Activated naive CD4-positive, alpha-beta T cell treated with anti-CD3 and anti-CD28 coated beads for 36 hours (primary cell): ENCODE results near the gene GLCE. TPM values are rescaled to one million over a fixed set of nuclear protein-coding genes. Genes with fewer than 3 reads are reported as not detected.

ENCODE experiments used
- CTCF ChIA-PET: fragments of 350-600 bp; sonication (Branson Sonifier 250); formaldehyde crosslinking; loops from one replicate; lab custom pipeline; 2021; ENCODE audit warnings: antibody characterized with exemption; lab: Charles Lee
- DNase-seq: peaks from one replicate; pipeline ENCODE4 v3.0.0-alpha.2; 2020
- H3K27ac Mint-ChIP-seq: one replicate; pipeline ENCODE4 v1.8.0; 2021; ENCODE audit warnings: mild to moderate bottlenecking, mixed read lengths
- H3K27me3 Mint-ChIP-seq: one replicate; pipeline ENCODE4 v1.8.0; 2021; ENCODE audit warnings: low read depth, mixed read lengths
- H3K36me3 Mint-ChIP-seq: one replicate; pipeline ENCODE4 v1.8.0; 2021; ENCODE audit warnings: low read depth, mixed read lengths
- H3K4me1 Mint-ChIP-seq: one replicate; pipeline ENCODE4 v1.8.0; 2021; ENCODE audit warnings: low read depth, mixed read lengths
- H3K4me3 Mint-ChIP-seq: one replicate; pipeline ENCODE4 v1.8.0; 2021; ENCODE audit warnings: mild to moderate bottlenecking, moderate library complexity, mixed read lengths
- H3K9me3 Mint-ChIP-seq: one replicate; pipeline ENCODE4 v1.8.0; 2021; ENCODE audit warnings: mixed read lengths
- intact Hi-C: fragments of 100-400 bp; cut with micrococcal nuclease; formaldehyde crosslinking; loops from one replicate; pipeline ENCODE4 v1.15.1; 2023
- total RNA-seq, 2 experiments: library from RNA; stranded (reverse); gene quantifications; one replicate each; pipeline ENCODE4 v1.2.3, GENCODE V29; 2021

Gene GLCE
- total RNA-seq, 2 experiments from 2014 or later, result 2.5 to 2.6 TPM

DNA sequence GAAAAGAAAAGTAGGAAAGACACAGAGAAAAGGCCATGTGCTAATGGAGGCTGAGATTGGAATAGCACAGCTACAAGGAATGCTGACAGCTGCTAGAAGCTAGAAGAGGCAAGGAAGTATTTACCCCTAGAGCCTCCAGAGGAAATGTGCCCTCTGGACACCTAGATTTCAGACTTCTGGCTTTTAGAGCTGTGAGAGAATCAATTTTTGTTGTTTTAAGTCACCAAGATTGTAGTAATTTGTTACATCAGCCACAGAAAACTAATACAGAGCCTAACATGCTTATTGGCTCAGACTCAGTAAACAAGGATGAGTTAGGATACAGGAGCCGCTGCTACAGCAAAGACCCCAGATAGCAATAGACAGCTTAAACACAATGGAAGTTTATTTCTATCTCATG, 33.1 kb upstream of the GLCE start:
- H3K4me1 Mint-ChIP-seq, result no peaks in the 10 kb centered on the region
- H3K27me3 Mint-ChIP-seq, result no peaks in the 10 kb centered on the region
- no peak for DNase-seq
- no peaks in the 10 kb centered on the region for H3K36me3 Mint-ChIP-seq
- no peak overlapping the region for H3K27ac Mint-ChIP-seq
- CTCF ChIA-PET, result interaction anchor here (0.6 to 1.6 kb wide), 5 partner anchors 50 to 372 kb away, joined by 3 to 5 read pairs (median 4); no protein-coding TSS in a partner anchor
- intact Hi-C loops, result no loop called here
- H3K9me3 Mint-ChIP-seq, result no peaks in the 10 kb centered on the region
- H3K4me3 Mint-ChIP-seq, result no peak overlapping the region

DNA sequence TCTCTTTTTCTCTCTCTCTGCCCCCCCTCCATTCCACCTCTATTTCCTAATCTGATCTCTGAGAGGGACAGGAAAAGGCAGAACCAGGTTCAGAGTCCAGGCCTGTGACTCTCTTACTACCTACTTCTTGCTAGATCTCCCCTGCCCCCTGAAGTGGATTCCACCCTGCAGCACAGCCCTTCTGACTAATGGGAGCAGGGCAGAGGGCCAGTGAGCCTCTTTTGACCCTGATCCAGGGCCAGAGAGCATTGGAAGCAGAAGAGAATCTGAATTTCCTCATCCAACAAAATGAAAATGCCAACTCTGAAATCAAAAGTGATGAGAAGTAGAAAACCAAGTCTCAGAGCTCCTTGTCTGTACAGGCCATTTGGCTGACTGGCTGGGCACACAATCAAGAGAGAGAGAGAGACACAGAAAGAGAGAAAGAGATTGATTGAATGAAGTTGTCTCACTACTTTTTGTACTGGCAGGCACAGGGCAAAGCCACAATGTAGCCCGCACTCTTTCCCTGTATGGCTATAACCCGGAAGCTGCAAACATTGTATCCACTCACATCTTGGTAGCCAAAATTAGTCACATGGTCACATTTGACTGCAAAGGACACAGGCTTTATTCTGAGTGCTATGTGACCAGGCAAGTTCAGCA, 31.6 kb upstream of the GLCE start:
- H3K4me3 Mint-ChIP-seq, result no peak overlapping the region
- intact Hi-C loops, result no loop called here
- DNase-seq, result no peak
- H3K9me3 Mint-ChIP-seq, result no peaks in the 10 kb centered on the region
- no peaks in the 10 kb centered on the region for H3K27me3 Mint-ChIP-seq
- no peaks in the 10 kb centered on the region for H3K4me1 Mint-ChIP-seq
- no peaks in the 10 kb centered on the region for H3K36me3 Mint-ChIP-seq
- CTCF ChIA-PET, result no interaction called here
- no peak overlapping the region for H3K27ac Mint-ChIP-seq

DNA sequence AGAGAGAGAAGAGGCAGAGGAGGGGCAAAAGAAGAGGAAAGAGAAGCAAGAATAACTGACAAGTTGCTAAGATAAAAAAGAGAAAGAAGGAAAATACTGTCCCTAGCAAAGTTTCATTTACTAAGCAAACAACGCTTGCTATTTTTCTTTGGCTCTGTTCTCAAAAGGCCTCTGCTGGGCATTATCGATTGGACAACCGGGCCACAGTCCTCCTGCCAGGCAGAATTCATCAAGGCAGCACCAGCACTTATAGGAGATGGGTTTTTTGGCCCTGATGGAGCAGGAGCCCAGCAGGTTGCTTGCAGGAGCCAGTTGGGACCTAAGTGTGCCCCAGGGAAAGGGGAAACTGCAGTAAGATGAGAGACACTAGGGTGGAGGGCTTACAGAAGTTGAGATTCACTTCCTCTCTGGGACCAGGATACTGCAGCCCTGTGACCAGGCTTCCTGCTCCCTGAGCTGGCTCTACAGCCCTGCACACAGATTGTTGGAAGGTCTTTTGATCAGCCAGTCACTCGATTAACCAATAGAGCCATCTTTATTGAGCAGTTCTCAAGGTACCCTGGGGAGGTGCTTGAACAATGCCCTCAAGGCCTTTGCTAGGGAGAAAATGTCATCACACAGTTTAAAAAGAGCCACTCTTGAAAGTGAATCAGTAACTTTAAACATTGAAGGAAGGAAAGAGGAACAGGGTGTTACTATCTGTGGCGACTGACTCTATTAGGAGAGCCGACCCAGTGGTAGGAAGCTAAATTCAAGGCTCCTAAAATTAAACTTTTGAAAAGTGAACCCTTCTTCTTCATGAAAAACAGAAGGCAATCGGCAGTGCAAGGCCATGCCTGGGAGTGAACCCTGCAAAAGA, 28.8 kb upstream of the GLCE start:
- Mint-ChIP-seq H3K9me3 (no peaks in the 10 kb centered on the region), H3K27ac (peak overlapping the region; percentile 12)

GRCh38 chr15:69132430-69132829, 28.0 kb upstream of the GLCE start:
- no peaks in the 10 kb centered on the region for H3K9me3 Mint-ChIP-seq
- no peak overlapping the region for H3K27ac Mint-ChIP-seq
- H3K4me1 Mint-ChIP-seq, result no peaks in the 10 kb centered on the region
- intact Hi-C loops, result no loop called here
- no peak for DNase-seq
- CTCF ChIA-PET, result no interaction called here
- no peaks in the 10 kb centered on the region for H3K27me3 Mint-ChIP-seq
- H3K4me3 Mint-ChIP-seq, result no peak overlapping the region
- no peaks in the 10 kb centered on the region for H3K36me3 Mint-ChIP-seq

More for the DNA sequence above, 28.8 kb upstream of the GLCE start:
- CTCF ChIA-PET, result no interaction called here
- Mint-ChIP-seq H3K27me3 (no peaks in the 10 kb centered on the region), H3K36me3 (no peaks in the 10 kb centered on the region), H3K4me1 (no peaks in the 10 kb centered on the region), H3K4me3 (no peak overlapping the region)
- DNase-seq, result no peak
- intact Hi-C loops, result no loop called here

DNA sequence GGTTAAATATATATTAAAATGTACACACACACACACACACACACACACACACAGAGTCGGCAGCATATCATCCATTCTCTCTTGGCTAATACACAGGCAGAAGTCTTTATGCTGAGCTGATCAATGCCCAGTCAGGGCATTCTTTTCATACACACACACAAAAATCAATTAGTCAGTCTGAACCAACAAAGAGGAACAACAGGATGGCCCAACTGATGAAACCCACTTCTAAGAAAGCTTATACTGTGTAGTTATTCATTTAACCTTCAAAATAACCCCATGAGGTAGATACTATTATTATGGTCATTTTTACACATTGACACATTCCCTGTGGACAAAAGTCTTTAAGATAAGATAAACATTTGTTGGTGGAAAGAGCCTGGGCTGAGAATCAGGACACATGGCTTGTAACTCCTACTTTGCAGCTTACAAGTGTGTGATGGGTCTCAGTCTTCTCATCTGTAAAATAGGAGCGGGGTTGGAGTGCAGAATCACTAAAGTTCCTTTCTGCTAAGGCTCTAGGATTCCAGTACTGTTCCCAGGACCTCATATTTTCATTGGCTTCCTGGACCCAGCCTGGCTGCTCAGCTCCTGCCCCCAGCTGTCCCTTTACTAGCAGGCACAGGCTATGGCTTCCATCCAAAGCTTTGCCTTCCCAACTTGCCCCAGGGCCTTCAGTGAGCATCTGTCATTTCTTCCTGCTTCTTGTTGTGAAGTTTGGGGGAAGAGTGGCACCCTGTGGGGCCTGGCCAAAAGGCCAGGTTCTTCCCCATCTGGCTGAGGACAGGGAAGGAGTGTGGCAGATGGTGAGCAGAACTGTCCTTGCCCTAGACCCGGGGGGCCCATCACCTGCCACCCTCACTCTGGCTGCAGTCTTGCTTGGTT, 27.2 kb upstream of the GLCE start:
- CTCF ChIA-PET, result no interaction called here
- no peak overlapping the region for H3K27ac Mint-ChIP-seq
- intact Hi-C loops, result no loop called here
- DNase-seq, result no peak
- no peaks in the 10 kb centered on the region for H3K9me3 Mint-ChIP-seq
- H3K27me3 Mint-ChIP-seq, result no peaks in the 10 kb centered on the region
- H3K36me3 Mint-ChIP-seq, result no peaks in the 10 kb centered on the region
- no peak overlapping the region for H3K4me3 Mint-ChIP-seq
- no peaks in the 10 kb centered on the region for H3K4me1 Mint-ChIP-seq

DNA sequence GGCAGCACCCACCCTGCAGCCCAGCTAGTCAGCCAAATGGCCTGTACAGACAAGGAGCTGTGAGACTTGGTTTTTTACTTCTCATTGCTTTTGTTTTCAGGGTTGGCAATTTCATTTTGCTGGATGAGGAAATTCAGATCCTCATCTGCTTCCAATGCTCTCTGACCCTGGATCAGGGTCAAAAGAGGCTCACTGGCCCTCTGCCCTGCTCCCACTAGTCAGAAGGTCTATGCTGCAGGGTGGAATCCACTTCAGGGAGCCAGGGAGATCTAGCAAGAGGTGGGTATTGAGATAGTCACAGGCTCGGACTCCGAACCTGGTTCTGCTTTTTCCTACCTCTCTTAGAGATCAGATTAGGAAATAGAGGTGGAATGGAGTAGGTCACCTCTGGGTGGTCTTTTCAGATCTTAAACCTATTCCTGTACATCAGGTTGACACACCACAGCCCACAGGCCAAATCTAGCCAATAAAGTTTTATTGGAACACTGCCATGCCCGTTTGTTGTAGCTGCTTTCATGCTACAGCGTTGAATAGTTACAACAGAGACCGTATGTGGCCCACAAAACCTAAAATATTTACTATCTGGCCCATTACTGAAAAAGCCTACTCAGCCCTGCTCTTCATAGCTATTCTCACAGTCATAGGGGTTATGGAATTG, 26.4 kb upstream of the GLCE start:
- Mint-ChIP-seq H3K27me3 (peaks cover under 1% of the 10 kb centered on the region), H3K4me1 (no peaks in the 10 kb centered on the region), H3K4me3 (no peak overlapping the region), H3K9me3 (no peaks in the 10 kb centered on the region), H3K27ac (no peak overlapping the region), H3K36me3 (no peaks in the 10 kb centered on the region)
- intact Hi-C loops, result no loop called here
- CTCF ChIA-PET, result no interaction called here
- no peak for DNase-seq

DNA sequence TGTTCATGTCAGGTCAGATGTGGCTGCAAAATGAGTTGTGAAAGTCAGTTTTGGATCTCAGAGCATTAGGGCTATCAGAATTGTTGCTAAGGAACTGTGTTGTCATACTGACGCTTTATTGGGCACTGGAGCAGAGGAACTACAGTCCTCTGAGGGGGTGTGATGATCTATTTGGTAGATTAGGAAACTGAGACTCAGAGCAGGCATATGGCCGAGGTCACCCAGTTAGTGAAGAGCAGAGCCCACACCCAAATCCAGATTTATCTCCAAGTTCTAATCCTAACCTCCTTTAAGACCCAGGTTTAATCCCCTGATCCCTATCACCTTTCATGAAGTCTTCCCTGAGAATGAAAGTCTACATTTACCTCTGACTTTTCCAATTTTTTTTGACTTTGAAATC, 25.6 kb upstream of the GLCE start:
- no peak overlapping the region for H3K27ac Mint-ChIP-seq
- peaks cover 8% of the 10 kb centered on the region for H3K27me3 Mint-ChIP-seq
- intact Hi-C loops, result no loop called here
- no peaks in the 10 kb centered on the region for H3K36me3 Mint-ChIP-seq
- DNase-seq, result no peak
- H3K4me3 Mint-ChIP-seq, result no peak overlapping the region
- H3K4me1 Mint-ChIP-seq, result no peaks in the 10 kb centered on the region
- CTCF ChIA-PET, result no interaction called here
- H3K9me3 Mint-ChIP-seq, result no peaks in the 10 kb centered on the region

DNA sequence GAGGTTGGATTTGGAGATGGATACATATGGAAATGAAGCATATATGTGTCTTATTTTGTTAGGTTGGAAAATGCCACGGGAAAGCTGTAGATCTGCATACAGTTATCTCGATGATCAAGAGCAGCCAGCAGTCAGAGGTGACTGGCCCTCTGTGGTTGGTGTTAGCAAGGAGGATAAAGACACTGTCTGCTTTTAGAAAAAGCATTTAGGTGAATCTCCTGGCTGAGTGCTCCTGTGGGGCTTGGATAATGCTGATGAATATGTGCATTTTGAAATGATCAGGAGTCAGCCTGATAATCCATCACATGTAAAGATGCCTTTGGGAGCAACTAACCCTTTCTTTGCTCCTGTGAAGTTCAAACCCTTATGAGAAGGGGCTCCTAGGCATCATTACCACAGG, 24.9 kb upstream of the GLCE start:
- H3K4me1 Mint-ChIP-seq, result no peaks in the 10 kb centered on the region
- CTCF ChIA-PET, result no interaction called here
- H3K27me3 Mint-ChIP-seq, result peaks cover 8% of the 10 kb centered on the region
- no peak overlapping the region for H3K27ac Mint-ChIP-seq
- H3K4me3 Mint-ChIP-seq, result no peak overlapping the region
- intact Hi-C loops, result no loop called here
- no peaks in the 10 kb centered on the region for H3K36me3 Mint-ChIP-seq
- H3K9me3 Mint-ChIP-seq, result no peaks in the 10 kb centered on the region
- DNase-seq, result no peak

- intact Hi-C loops, result no loop called here
- CTCF ChIA-PET, result interaction anchor here (0.6 kb wide), 1 partner anchor 364 kb away, joined by 3 read pairs; no protein-coding TSS in a partner anchor
- Mint-ChIP-seq H3K27ac (no peak overlapping the region), H3K36me3 (no peaks in the 10 kb centered on the region), H3K9me3 (no peaks in the 10 kb centered on the region), H3K27me3 (peaks cover 22% of the 10 kb centered on the region), H3K4me3 (no peak overlapping the region), H3K4me1 (no peaks in the 10 kb centered on the region)
- no peak for DNase-seq
These were observed 21.5 kb upstream of the GLCE start for GRCh38 chr15:69138963-69139362.

- Mint-ChIP-seq H3K4me1 (no peaks in the 10 kb centered on the region), H3K36me3 (no peaks in the 10 kb centered on the region), H3K9me3 (no peaks in the 10 kb centered on the region), H3K27me3 (peaks cover 28% of the 10 kb centered on the region), H3K4me3 (no peak overlapping the region), H3K27ac (no peak overlapping the region)
- DNase-seq, result no peak
- intact Hi-C loops, result no loop called here
- CTCF ChIA-PET, result no interaction called here
These were observed 20.1 kb upstream of the GLCE start for GRCh38 chr15:69140306-69140705.

DNA sequence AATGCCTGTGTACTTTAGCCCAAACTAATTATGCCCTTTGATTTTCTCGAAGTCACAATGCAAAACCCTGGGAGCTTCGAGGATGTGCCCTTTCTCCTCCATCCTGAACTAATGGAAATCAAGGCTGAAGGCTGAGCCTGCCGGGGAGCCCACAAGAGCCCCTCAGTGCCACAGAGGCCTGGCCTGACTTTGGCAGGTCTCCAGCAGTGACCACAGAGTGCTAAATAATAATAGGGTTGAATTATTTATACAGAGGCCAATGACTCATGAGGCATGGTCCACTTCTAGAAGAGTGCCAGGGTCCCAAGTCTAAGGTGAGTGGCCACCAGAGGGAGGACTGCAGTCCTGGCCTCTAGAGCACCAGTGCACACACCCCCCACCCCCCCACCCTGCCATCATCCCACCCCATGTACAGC, 19.1 kb upstream of the GLCE start:
- H3K9me3 Mint-ChIP-seq, result no peaks in the 10 kb centered on the region

DNA sequence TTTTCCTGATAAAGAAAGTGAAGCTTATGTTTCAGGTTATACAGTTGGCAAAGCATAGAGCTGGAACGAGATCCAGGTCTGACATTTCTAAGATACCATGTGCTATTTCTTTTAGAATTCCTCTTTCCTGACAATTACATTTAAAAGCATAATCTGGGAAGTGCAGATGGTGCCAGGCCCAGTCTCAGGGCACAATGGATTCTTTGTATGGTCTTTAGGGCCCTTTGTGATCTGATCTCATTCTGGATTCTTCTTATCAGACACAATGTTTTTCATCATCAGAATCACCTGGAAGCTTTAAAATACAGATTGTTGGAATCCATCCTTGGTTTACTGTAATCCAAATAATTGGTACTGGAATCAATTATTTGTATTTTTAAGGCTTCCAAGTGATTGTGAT, 18.6 kb upstream of the GLCE start:
- Mint-ChIP-seq H3K4me3 (no peak overlapping the region), H3K27me3 (peaks cover 32% of the 10 kb centered on the region), H3K27ac (no peak overlapping the region), H3K4me1 (no peaks in the 10 kb centered on the region), H3K36me3 (no peaks in the 10 kb centered on the region), H3K9me3 (no peaks in the 10 kb centered on the region)
- DNase-seq, result no peak
- CTCF ChIA-PET, result no interaction called here
- intact Hi-C loops, result no loop called here

More for the DNA sequence above, 19.1 kb upstream of the GLCE start:
- CTCF ChIA-PET, result no interaction called here
- Mint-ChIP-seq H3K27ac (no peak overlapping the region), H3K4me3 (no peak overlapping the region), H3K27me3 (peaks cover 28% of the 10 kb centered on the region), H3K4me1 (no peaks in the 10 kb centered on the region), H3K36me3 (no peaks in the 10 kb centered on the region)
- no peak for DNase-seq
- intact Hi-C loops, result no loop called here
